Transverse colon (tissue), 4 donors: ENCODE data around the gene MCF2L2. TPM values are rescaled to one million over a fixed set of nuclear protein-coding genes. Genes with fewer than 3 reads are reported as not detected.

Experiments
- DNase-seq: peaks from one replicate; pipeline ENCODE4 v3.0.0-alpha.2; 2019
- H3K27ac ChIP-seq, 4 donors: fragments of 200-600 bp; sonication (generic); 2 replicates each; pipeline ENCODE4 v1.5.1; 2016 to 2018; ENCODE audit warnings: inconsistent platforms in 4 of 4
- H3K27me3 ChIP-seq: fragments of 200-600 bp; sonication (generic); 2 replicates; pipeline ENCODE4 v1.5.1; 2017; ENCODE audit warnings: inconsistent platforms
- H3K36me3 ChIP-seq, 4 donors: fragments of 200-600 bp; sonication (generic); 2 replicates each; pipeline ENCODE4 v1.5.1; 2017 to 2019; ENCODE audit warnings: inconsistent platforms in 4 of 4
- H3K4me1 ChIP-seq, 4 donors: fragments of 200-600 bp; sonication (generic); 2 replicates each; pipeline ENCODE4 v1.5.1; 2017 to 2020; ENCODE audit warnings: inconsistent platforms in 4 of 4
- H3K4me3 ChIP-seq, 4 donors: fragments of 200-600 bp; sonication (generic); 1 replicate in 1 of 4; 2 replicates in 3 of 4; pipeline versions ENCODE4 v1.5.1 to v1.6.1; 2017 to 2019; ENCODE audit warnings: inconsistent platforms in 4 of 4
- H3K9me3 ChIP-seq, 2 donors: fragments of 200-600 bp; sonication (generic); 2 replicates each; pipeline ENCODE4 v1.5.1; 2017 to 2019; ENCODE audit warnings: inconsistent platforms in 2 of 2
- CTCF ChIP-seq, 5 experiments: fragments of 200-600 bp in 3 of 5; fragments of 450-650 bp in 2 of 5; sonication (generic) in 3 of 5; IDR thresholded peaks; 1 replicate in 2 of 5; 2 replicates in 3 of 5; pipeline ENCODE4 v1.5.1; 2016 to 2017; ENCODE audit warnings: antibody characterized with exemption in 5 of 5, inconsistent platforms in 3 of 5, mild to moderate bottlenecking in 2 of 5, moderate library complexity in 1 of 5
- EP300 ChIP-seq: sonication (generic); formaldehyde crosslinking; IDR thresholded peaks from one replicate; pipeline ENCODE4 v1.6.1; 2017; ENCODE audit warnings: antibody characterized with exemption, low read depth
- POLR2A ChIP-seq: fragments of 450-650 bp; IDR thresholded peaks from one replicate; pipeline ENCODE4 v1.6.1; 2016; ENCODE audit warnings: antibody characterized with exemption, mild to moderate bottlenecking, moderate library complexity
- POLR2AphosphoS5 ChIP-seq, 3 donors: sonication (generic); formaldehyde crosslinking; IDR thresholded peaks; one replicate each; pipeline ENCODE4 v1.6.1; 2016; ENCODE audit warnings: antibody characterized with exemption in 3 of 3
- WGBS, 2 donors: methylation state at CpG; one replicate each; pipeline ENCODE4 v1.1.5; 2018; ENCODE audit warnings: low coverage in 1 of 2; 5-methylcytosine and 5-hydroxymethylcytosine counted together
- in situ Hi-C, 4 donors: fragments of 200-750 bp; cut with MboI; loops; one replicate each; pipeline versions ENCODE4 v1.15.0 to v1.15.1; 2017; ENCODE audit warnings: low sequenced_read_pairs in 3 of 4, low pct_ligation_motif_present in 1 of 4, low pct_unique_long_range_greater_than_20kb in 1 of 4
- intact Hi-C: fragments of 100-400 bp; cut with DNase I; formaldehyde crosslinking; loops from one replicate; pipeline ENCODE4 v1.15.1; 2023; ENCODE audit warnings: low total_unique reads
- total RNA-seq, 4 donors: library from RNA; depleted of rRNA; stranded (reverse); fragments of >200 nt; gene quantifications; one replicate each; pipeline ENCODE4 v1.1.0, GENCODE V29; 2016

The MCF2L2 gene
- total RNA-seq, 4 donors from 2014 or later, result 0.20 to 3.7 (median 2.0) TPM

GRCh38 chr3:183454064-183454463, 25.6 kb upstream of the MCF2L2 start:
- in situ Hi-C loops, result no loop called here
- peaks cover under 1 to 8% (median 7%) of the 10 kb centered on the region in 4 donors for H3K4me1 ChIP-seq
- H3K36me3 ChIP-seq, result no peaks in the 10 kb centered on the region
- no peak for DNase-seq
- WGBS, 2 donors, result 98 to 100% methylated on average over 2 to 4 of the region's 4 CpGs
- H3K4me3 ChIP-seq, result no peak overlapping the region
- H3K27ac ChIP-seq, result no peak overlapping the region
- intact Hi-C loops, result no loop called here
- H3K9me3 ChIP-seq, result no peaks in the 10 kb centered on the region
- H3K27me3 ChIP-seq, result no peaks in the 10 kb centered on the region
- TF ChIP-seq POLR2A (no peak), CTCF (IDR thresholded peaks at IDR 0.05) (no peak), EP300 (no peak), POLR2AphosphoS5 (IDR thresholded peaks at IDR 0.05) (no peak)

GRCh38 chr3:183449791-183450190, 21.4 kb upstream of the MCF2L2 start:
- Histone ChIP-seq H3K27me3 (no peaks in the 10 kb centered on the region), H3K27ac (no peak overlapping the region), H3K4me1 (peaks cover 5 to 25% (median 19%) of the 10 kb centered on the region in 4 donors), H3K36me3 (no peaks in the 10 kb centered on the region), H3K9me3 (no peaks in the 10 kb centered on the region), H3K4me3 (no peak overlapping the region)
- in situ Hi-C loops (no loop called here), intact Hi-C loops (no loop called here)
- no peak for DNase-seq
- WGBS, 2 donors, result 91 to 100% methylated on average over 1 of the region's 1 CpG
- TF ChIP-seq CTCF (IDR thresholded peaks at IDR 0.05) (no peak), EP300 (no peak), POLR2AphosphoS5 (IDR thresholded peaks at IDR 0.05) (no peak), POLR2A (no peak)

- TF ChIP-seq POLR2AphosphoS5 (IDR thresholded peaks at IDR 0.05), result no peak
- no peak for TF ChIP-seq POLR2A
- TF ChIP-seq EP300, result no peak
- no peak for TF ChIP-seq CTCF (IDR thresholded peaks at IDR 0.05)
- Histone ChIP-seq H3K9me3 (no peaks in the 10 kb centered on the region), H3K4me3 (no peak overlapping the region), H3K27ac (no peak overlapping the region), H3K27me3 (no peaks in the 10 kb centered on the region), H3K36me3 (no peaks in the 10 kb centered on the region), H3K4me1 (peaks cover 5 to 25% (median 19%) of the 10 kb centered on the region in 4 donors)
- 43 to 45% methylated on average over 3 to 4 of the region's 4 CpGs for WGBS, 2 donors
- no peak for DNase-seq
- intact Hi-C loops, result no loop called here
- in situ Hi-C loops, result no loop called here
These were observed 21.0 kb upstream of the MCF2L2 start for GRCh38 chr3:183449391-183449790.

GRCh38 chr3:183448369-183449128, 20.1 kb upstream of the MCF2L2 start:
- peak overlapping the region in 1 of 4 donors; percentile 77 for H3K27ac ChIP-seq
- intact Hi-C loops, result no loop called here

More at GRCh38 chr3:183448369-183449128, 20.1 kb upstream of the MCF2L2 start:
- no peaks in the 10 kb centered on the region for H3K27me3 ChIP-seq
- H3K36me3 ChIP-seq, result no peaks in the 10 kb centered on the region
- in situ Hi-C loops, result no loop called here
- peaks cover 1 to 6% of the 10 kb centered on the region in 2 donors for H3K9me3 ChIP-seq
- TF ChIP-seq POLR2A, result no peak
- TF ChIP-seq CTCF (IDR thresholded peaks at IDR 0.05), result no peak
- no peak for TF ChIP-seq EP300
- no peak for TF ChIP-seq POLR2AphosphoS5 (IDR thresholded peaks at IDR 0.05)
- H3K4me1 ChIP-seq, result peaks cover 5 to 25% (median 19%) of the 10 kb centered on the region in 4 donors
- WGBS, 2 donors, result 7 to 39% methylated on average over 2 to 3 of the region's 3 CpGs
- H3K4me3 ChIP-seq, result peak overlapping the region in 3 of 4 donors; percentile 54 to 80 (median 56)
- no peak for DNase-seq
